Left lung (tissue), 10 donors: ENCODE data around the gene OR13J1. TPM values are rescaled to one million over a fixed set of nuclear protein-coding genes. Genes with fewer than 3 reads are reported as not detected.
A peak's percentile ranks its signal among the peaks of the same experiment; 100 is the strongest.

ENCODE experiments used
- ATAC-seq: fragments of 200-7000 bp; cut with Tn5 transposase; one replicate; pipeline ENCODE4 v1.9.1; 2020; ENCODE audit warnings: moderate library complexity
- DNase-seq, 4 donors: peaks; one replicate each; pipeline ENCODE4 v3.0.0-alpha.2; 2013 to 2020
- H3K27ac ChIP-seq, 2 donors: fragments of 200-600 bp; sonication (generic) in 1 of 2; one replicate each; pipeline versions ENCODE4 v1.5.0 to v1.8.0; 2020 to 2021
- H3K27me3 ChIP-seq, 2 donors: fragments of 200-600 bp; sonication (generic) in 1 of 2; one replicate each; pipeline versions ENCODE4 v1.5.0 to v1.8.0; 2020 to 2021
- H3K36me3 ChIP-seq, 2 donors: fragments of 200-600 bp; sonication (generic) in 1 of 2; one replicate each; pipeline versions ENCODE4 v1.5.0 to v1.8.0; 2020 to 2021
- H3K4me1 ChIP-seq, 2 donors: fragments of 200-600 bp; one replicate each; pipeline ENCODE4 v1.8.0; 2021
- H3K4me3 ChIP-seq, 2 donors: fragments of 200-600 bp; sonication (generic) in 1 of 2; one replicate each; pipeline versions ENCODE4 v1.5.0 to v1.8.0; 2020 to 2021; ENCODE audit warnings: mild to moderate bottlenecking in 1 of 2
- H3K9me3 ChIP-seq, 2 donors: fragments of 200-600 bp; sonication (generic) in 1 of 2; one replicate each; pipeline versions ENCODE4 v1.5.0 to v1.8.0; 2020 to 2021
- intact Hi-C, 2 donors: fragments of 100-400 bp; cut with DNase I; formaldehyde crosslinking; loops; one replicate each; pipeline versions ENCODE4 v1.11.2 to v1.14.2; 2022
- polyA plus RNA-seq, 6 donors: library from polyadenylated mRNA; unstranded; fragments of 120-200 nt; gene quantifications; one replicate each; pipeline ENCODE4 v1.2.1, GENCODE V29; 2013; ENCODE audit not compliant: insufficient read length in 6 of 6
- total RNA-seq, 2 donors: library from RNA; stranded (reverse); fragmentation: NEBNext Ultra II Directional; extraction: Animal tissue kit (Norgen Biotek cat#: 25700); gene quantifications; one replicate each; pipeline ENCODE4 v1.2.1, GENCODE V29; 2021
- TF ChIP-seq, protein P1 (sequence below), 2 donors: fragments of 200-600 bp; sonication (generic) in 1 of 2; IDR thresholded peaks; one replicate each; pipeline versions ENCODE4 v1.5.0 to v1.8.0; 2021; ENCODE audit warnings: antibody characterized with exemption in 2 of 2
- donor health status: DM: no; HTN: yes; CAD: no.
- donor health status: DM: no; HTN: no; CAD: no.

The OR13J1 gene
- total and polyA plus RNA-seq, 8 donors, result 0.10 TPM; not detected in 7

DNA sequence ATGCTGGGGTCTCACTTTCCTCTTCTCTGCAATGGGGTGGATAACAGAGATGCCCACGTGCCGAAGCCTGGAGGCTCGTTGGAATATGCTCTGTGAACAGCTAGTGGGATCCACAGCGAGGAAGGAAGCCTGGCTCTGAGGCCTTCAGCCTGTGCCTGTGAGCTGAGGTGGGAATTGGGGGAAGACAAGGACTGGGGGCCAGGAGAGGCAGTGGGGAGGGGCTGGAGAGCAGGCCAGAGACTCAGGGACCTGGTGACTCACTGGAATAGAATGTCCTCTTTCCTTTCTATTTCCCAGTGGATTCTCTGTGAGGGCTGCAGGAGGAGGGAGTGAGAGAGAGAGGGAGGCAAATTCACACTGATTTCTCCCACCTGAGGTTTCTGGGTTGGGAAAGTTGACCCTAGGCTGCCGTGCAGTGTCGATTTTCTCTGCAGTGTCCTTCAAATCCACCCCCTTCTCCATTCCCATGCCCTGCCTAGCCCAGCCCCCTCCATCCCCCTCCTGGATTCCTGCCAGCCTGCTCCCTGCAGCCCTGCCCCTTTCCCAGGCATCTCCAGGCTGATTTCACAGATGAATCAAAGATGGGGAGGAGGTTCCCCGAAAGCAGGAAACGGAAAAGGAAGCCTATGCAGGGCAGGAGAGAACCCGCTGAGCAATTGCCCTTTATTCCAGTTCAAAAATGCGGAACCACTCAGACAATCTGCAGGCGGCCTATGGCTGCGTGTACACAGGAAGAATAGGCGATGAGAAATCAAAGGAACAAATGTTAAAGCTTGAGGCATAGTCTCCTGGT is 37.7 kb upstream of the OR13J1 start:
- peak in 3 of 4 donors; percentile 40 to 73 (median 67) for DNase-seq
- intact Hi-C loops, result loop anchor here in 1 of 2 donors (5.0 kb wide), 1 partner anchor 39 kb away; no protein-coding TSS in a partner anchor
- no peak overlapping the region for H3K4me3 ChIP-seq
- TF ChIP-seq, protein P1, sequence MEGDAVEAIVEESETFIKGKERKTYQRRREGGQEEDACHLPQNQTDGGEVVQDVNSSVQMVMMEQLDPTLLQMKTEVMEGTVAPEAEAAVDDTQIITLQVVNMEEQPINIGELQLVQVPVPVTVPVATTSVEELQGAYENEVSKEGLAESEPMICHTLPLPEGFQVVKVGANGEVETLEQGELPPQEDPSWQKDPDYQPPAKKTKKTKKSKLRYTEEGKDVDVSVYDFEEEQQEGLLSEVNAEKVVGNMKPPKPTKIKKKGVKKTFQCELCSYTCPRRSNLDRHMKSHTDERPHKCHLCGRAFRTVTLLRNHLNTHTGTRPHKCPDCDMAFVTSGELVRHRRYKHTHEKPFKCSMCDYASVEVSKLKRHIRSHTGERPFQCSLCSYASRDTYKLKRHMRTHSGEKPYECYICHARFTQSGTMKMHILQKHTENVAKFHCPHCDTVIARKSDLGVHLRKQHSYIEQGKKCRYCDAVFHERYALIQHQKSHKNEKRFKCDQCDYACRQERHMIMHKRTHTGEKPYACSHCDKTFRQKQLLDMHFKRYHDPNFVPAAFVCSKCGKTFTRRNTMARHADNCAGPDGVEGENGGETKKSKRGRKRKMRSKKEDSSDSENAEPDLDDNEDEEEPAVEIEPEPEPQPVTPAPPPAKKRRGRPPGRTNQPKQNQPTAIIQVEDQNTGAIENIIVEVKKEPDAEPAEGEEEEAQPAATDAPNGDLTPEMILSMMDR (IDR thresholded peaks at IDR 0.05), result no peak
- H3K9me3 ChIP-seq, result no peaks in the 10 kb centered on the region
- H3K27ac ChIP-seq, result peak overlapping the region; percentile 91 to 95
- peak; percentile 63 for ATAC-seq
- no peaks in the 10 kb centered on the region for H3K36me3 ChIP-seq
- H3K4me1 ChIP-seq, result peaks cover 54 to 81% of the 10 kb centered on the region in 2 donors
- H3K27me3 ChIP-seq, result no peaks in the 10 kb centered on the region

DNA sequence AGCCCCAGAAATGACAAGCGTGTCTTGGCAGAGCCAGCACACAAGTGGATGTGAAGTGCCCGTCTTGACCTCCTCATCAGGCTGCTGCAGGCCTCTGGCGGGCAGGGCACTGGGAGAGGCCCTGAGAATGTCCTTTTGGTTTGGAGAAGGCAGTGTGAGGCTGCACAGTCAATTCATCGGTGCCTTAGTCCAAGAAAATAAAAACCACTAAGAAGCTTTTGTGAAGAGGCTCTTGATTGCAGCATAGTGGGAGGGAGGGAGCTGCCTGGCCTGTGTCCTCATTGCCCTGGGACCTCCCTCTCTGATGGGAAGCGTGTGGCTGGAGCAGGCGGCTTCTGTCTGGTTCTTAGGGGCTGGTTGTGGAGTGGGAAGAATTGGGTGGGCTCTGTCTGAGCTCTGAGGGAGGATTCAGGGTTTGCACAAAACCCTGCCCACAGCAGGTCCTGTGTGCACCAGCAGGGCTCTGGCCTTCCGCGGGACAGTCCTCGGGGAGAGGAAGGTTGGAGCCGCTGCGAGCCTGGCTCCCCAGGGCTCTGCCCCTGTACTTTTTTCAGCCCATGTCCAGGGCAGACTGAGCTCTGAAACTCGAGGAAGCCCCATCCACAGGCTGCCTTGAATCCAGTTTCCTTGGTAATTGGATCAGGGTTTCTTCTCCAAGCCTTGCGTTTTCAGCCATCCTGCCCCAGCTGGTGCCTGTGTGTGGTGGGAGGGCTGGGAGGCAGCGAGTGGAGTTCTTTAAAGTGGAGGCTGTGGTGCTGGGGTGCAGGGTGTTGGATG is 36.9 kb upstream of the OR13J1 start:
- H3K36me3 ChIP-seq, result no peaks in the 10 kb centered on the region
- peak in 3 of 4 donors; percentile 24 to 84 (median 75) for DNase-seq
- peak overlapping the region; percentile 91 to 95 for H3K27ac ChIP-seq
- no peak overlapping the region for H3K4me3 ChIP-seq
- TF ChIP-seq, protein P1 (IDR thresholded peaks at IDR 0.05), result no peak
- ATAC-seq, result peak; percentile 67
- intact Hi-C loops, result loop anchor here in 1 of 2 donors (5.0 kb wide), 1 partner anchor 40 kb away; no protein-coding TSS in a partner anchor
- no peaks in the 10 kb centered on the region for H3K9me3 ChIP-seq
- H3K4me1 ChIP-seq, result peaks cover 54 to 82% of the 10 kb centered on the region in 2 donors
- H3K27me3 ChIP-seq, result no peaks in the 10 kb centered on the region

DNA sequence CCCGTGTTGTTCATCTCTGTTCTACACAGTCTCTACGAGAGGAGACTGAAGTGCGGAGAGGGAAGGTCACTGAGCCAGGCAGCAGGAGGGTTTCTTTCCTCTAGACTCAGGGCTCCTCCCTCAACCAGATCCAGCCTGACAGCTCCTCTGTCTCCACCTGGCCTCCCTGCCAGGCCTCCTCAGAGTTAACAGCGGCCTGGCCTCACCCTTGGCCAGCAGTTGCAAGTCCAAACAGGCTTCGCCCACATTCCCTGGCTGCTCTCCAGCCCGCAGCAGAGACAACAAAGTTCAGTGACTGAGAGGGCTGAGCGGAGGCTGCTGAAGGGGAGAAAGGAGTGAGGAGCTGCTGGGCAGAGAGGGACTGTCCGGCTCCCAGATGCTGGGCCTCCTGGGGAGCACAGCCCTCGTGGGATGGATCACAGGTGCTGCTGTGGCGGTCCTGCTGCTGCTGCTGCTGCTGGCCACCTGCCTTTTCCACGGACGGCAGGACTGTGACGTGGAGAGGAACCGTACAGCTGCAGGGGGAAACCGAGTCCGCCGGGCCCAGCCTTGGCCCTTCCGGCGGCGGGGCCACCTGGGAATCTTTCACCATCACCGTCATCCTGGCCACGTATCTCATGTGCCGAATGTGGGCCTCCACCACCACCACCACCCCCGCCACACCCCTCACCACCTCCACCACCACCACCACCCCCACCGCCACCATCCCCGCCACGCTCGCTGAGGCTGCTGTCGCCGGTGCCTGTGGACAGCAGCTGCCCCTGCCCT is 35.9 kb upstream of the OR13J1 start, which contains the start of gene HRCT1:
HRCT1 (plus strand) TSS at position 291 of the 768 bp plus-strand sequence; CDS start at position 377, 86 bp downstream.
- peaks cover 54 to 74% of the 10 kb centered on the region in 2 donors for H3K4me1 ChIP-seq
- DNase-seq (peak; percentile 73 to 92 (median 92)), ATAC-seq (peak; percentile 62)
- H3K4me3 ChIP-seq, result no peak within 1 kb of the TSS
- H3K27ac ChIP-seq, result peak within 1 kb of the TSS; percentile 91 to 95
- no peaks in the 10 kb centered on the region for H3K36me3 ChIP-seq
- TF ChIP-seq, protein P1 (IDR thresholded peaks at IDR 0.05), result no peak
- peaks cover 0 to 6% of the 10 kb centered on the region in 2 donors for H3K27me3 ChIP-seq
- H3K9me3 ChIP-seq, result no peaks in the 10 kb centered on the region
- intact Hi-C loops, result loop anchor here in 1 of 2 donors (5.0 kb wide), 1 partner anchor 41 kb away; no protein-coding TSS in a partner anchor

DNA sequence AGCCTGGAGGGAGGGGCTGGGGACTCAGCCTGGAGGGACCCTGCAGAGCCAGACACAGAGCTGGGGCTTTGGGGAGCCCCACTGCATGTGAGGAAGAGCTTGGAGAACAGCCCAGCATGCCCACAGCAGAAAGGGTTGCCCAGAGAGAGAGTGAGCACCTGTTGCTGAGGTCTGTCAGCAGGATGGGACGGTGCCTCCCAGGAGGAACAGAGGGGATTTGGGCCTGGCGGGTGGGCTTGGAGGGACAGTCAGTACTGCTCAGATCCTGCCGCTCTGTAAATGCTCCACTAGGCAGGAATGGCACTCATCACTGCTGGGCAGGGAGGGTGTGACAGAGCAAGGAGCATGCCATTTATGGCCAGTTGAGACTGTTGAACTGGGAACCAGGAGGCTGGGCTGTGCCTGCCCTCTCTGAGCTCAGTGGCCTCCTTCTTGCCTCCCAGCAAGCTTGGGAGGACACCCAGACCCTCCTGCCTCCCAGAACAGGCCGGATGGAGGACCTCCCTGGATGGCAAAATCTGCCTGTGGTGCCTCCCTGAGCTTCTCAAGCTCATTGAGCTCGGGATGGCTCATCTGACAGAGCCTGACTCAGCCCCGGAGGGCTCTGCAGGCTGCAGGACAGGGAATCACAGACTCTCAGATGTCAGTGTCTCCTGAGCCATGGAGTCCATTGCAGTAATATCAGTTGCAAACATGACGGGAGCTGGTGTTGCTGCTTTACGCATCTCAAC is 35.0 kb upstream of the OR13J1 start:
- peaks cover 54 to 65% of the 10 kb centered on the region in 2 donors for H3K4me1 ChIP-seq

More for the DNA sequence above, 35.0 kb upstream of the OR13J1 start:
- Histone ChIP-seq H3K27ac (peak overlapping the region; percentile 91 to 95), H3K27me3 (peaks cover 0 to 6% of the 10 kb centered on the region in 2 donors), H3K9me3 (no peaks in the 10 kb centered on the region), H3K36me3 (no peaks in the 10 kb centered on the region), H3K4me3 (no peak overlapping the region)
- ATAC-seq (no peak), DNase-seq (no peak)
- TF ChIP-seq, protein P1 (IDR thresholded peaks at IDR 0.05), result no peak
- intact Hi-C loops, result loop anchor here in 1 of 2 donors (5.0 kb wide), 1 partner anchor 42 kb away; no protein-coding TSS in a partner anchor
